ENCODE data around the gene C11orf24.

DNA sequence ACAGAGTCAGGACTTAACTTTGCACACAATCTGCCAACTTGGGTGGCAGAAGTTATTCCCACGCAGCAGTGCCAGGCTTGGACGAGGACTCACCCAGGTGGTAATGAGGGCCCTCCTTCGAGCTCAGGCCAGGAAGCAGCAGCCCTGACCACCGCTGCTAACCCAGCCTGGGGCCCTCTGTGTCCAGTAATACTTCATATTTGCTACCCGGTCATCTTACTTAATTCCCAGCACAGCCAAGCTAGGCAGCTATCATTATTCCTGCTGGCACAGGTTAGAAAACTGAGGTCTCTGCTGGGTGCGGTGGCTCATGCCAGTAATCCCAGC lies 25.2 kb upstream of the C11orf24 start:
- TF ChIP-seq, protein P1, sequence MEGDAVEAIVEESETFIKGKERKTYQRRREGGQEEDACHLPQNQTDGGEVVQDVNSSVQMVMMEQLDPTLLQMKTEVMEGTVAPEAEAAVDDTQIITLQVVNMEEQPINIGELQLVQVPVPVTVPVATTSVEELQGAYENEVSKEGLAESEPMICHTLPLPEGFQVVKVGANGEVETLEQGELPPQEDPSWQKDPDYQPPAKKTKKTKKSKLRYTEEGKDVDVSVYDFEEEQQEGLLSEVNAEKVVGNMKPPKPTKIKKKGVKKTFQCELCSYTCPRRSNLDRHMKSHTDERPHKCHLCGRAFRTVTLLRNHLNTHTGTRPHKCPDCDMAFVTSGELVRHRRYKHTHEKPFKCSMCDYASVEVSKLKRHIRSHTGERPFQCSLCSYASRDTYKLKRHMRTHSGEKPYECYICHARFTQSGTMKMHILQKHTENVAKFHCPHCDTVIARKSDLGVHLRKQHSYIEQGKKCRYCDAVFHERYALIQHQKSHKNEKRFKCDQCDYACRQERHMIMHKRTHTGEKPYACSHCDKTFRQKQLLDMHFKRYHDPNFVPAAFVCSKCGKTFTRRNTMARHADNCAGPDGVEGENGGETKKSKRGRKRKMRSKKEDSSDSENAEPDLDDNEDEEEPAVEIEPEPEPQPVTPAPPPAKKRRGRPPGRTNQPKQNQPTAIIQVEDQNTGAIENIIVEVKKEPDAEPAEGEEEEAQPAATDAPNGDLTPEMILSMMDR (IDR thresholded peaks at IDR 0.05; ENCODE audit: low read length): no peak
- no peak for TF ChIP-seq EZH2 (optimal IDR thresholded peaks at IDR 0.05; ENCODE audit: low read depth, low read length)
- no peak for TF ChIP-seq EZH2phosphoT487 (IDR thresholded peaks at IDR 0.05; ENCODE audit: low read length)
